ENCODE results near the gene RREB1.

Gene RREB1

GRCh38 chr6:7254980-7255835 is 147.4 kb downstream of the RREB1 start:
- peaks cover 3% of the 10 kb centered on the region for H3K4me1 ChIP-seq
- no peaks in the 10 kb centered on the region for H3K79me2 ChIP-seq
- peak overlapping the region; percentile 65 for H3K27ac ChIP-seq
- no peak for TF ChIP-seq CTCF (IDR thresholded peaks at IDR 0.05)
- no peak overlapping the region for H3K4me3 ChIP-seq (ENCODE audit: low read depth, low read length)
- H3K27me3 ChIP-seq (ENCODE audit: control insufficient read depth, insufficient read depth, low read length): no peaks in the 10 kb centered on the region
- H3K4me2 ChIP-seq (ENCODE audit: low read length): no peak overlapping the region
- H3K36me3 ChIP-seq (ENCODE audit: control insufficient read depth, insufficient read depth, low read length): no peaks in the 10 kb centered on the region
- H3K9ac ChIP-seq: no peak overlapping the region
- no peaks in the 10 kb centered on the region for H3K9me3 ChIP-seq (ENCODE audit: control insufficient read depth, low read length)
- H2AFZ ChIP-seq: no peak overlapping the region

GRCh38 chr6:7255918-7256317 is 148.2 kb downstream of the RREB1 start:
- H3K4me1 ChIP-seq: peaks cover 8% of the 10 kb centered on the region
- no peak overlapping the region for H2AFZ ChIP-seq
- no peak for TF ChIP-seq CTCF (IDR thresholded peaks at IDR 0.05)
- no peak overlapping the region for H3K4me2 ChIP-seq (ENCODE audit: low read length)
- H3K4me3 ChIP-seq (ENCODE audit: low read depth, low read length): no peak overlapping the region
- no peak overlapping the region for H3K9ac ChIP-seq
- H3K9me3 ChIP-seq (ENCODE audit: control insufficient read depth, low read length): no peaks in the 10 kb centered on the region
- H3K36me3 ChIP-seq (ENCODE audit: control insufficient read depth, insufficient read depth, low read length): no peaks in the 10 kb centered on the region
- H3K79me2 ChIP-seq: no peaks in the 10 kb centered on the region
- H3K27ac ChIP-seq: peak overlapping the region; percentile 65
- H3K27me3 ChIP-seq (ENCODE audit: control insufficient read depth, insufficient read depth, low read length): no peaks in the 10 kb centered on the region

- H3K27me3 ChIP-seq (ENCODE audit: control insufficient read depth, insufficient read depth, low read length): no peaks in the 10 kb centered on the region
- TF ChIP-seq CTCF (IDR thresholded peaks at IDR 0.05): no peak
- H3K79me2 ChIP-seq: no peaks in the 10 kb centered on the region
- no peak overlapping the region for H3K27ac ChIP-seq
- no peak overlapping the region for H3K4me2 ChIP-seq (ENCODE audit: low read length)
- no peak overlapping the region for H3K9ac ChIP-seq
- H3K4me1 ChIP-seq: peaks cover 10% of the 10 kb centered on the region
- H2AFZ ChIP-seq: no peak overlapping the region
- no peaks in the 10 kb centered on the region for H3K9me3 ChIP-seq (ENCODE audit: control insufficient read depth, low read length)
- no peak overlapping the region for H3K4me3 ChIP-seq (ENCODE audit: low read depth, low read length)
- no peaks in the 10 kb centered on the region for H3K36me3 ChIP-seq (ENCODE audit: control insufficient read depth, insufficient read depth, low read length)
Observed at GRCh38 chr6:7256785-7257184, 149.0 kb downstream of the RREB1 start.

GRCh38 chr6:7257521-7258230 is 149.9 kb downstream of the RREB1 start:
- Histone ChIP-seq H3K36me3 (ENCODE audit: control insufficient read depth, insufficient read depth, low read length) (no peaks in the 10 kb centered on the region), H3K27ac (no peak overlapping the region), H3K9me3 (ENCODE audit: control insufficient read depth, low read length) (no peaks in the 10 kb centered on the region), H2AFZ (no peak overlapping the region), H3K4me2 (ENCODE audit: low read length) (no peak overlapping the region), H3K4me1 (peaks cover 17% of the 10 kb centered on the region), H3K4me3 (ENCODE audit: low read depth, low read length) (no peak overlapping the region), H3K27me3 (ENCODE audit: control insufficient read depth, insufficient read depth, low read length) (no peaks in the 10 kb centered on the region), H3K79me2 (no peaks in the 10 kb centered on the region), H3K9ac (no peak overlapping the region)
- TF ChIP-seq CTCF (IDR thresholded peaks at IDR 0.05): no peak

Data from parathyroid adenoma (tissue), 2 donors.